CD4-positive, alpha-beta T cell (primary cell): ENCODE results near the gene ITIH6. TPM values are rescaled to one million over a fixed set of nuclear protein-coding genes. Genes with fewer than 3 reads are reported as not detected.

Source experiments
- ATAC-seq: fragments of 200-7000 bp; cut with Tn5 transposase; one replicate; pipeline ENCODE4 v1.10.0; 2022; ENCODE audit warnings: mild to moderate bottlenecking; ENCODE audit not compliant: poor library complexity
- CTCF ChIA-PET: fragments of 350-600 bp; sonication (Branson Sonifier 250); formaldehyde crosslinking; loops from one replicate; lab custom pipeline; 2021; ENCODE audit warnings: antibody characterized with exemption, inconsistent platforms; lab: Charles Lee
- POLR2A ChIA-PET: fragments of 350-600 bp; sonication (Branson Sonifier 250); formaldehyde crosslinking; loops from one replicate; lab custom pipeline; 2021; ENCODE audit warnings: antibody characterized with exemption, inconsistent platforms; lab: Charles Lee
- DNase-seq, 14 experiments: peaks; one replicate each; pipeline ENCODE4 v3.0.0-alpha.2; 2013 to 2020; ENCODE audit warnings: mixed read lengths in 2 of 14
- H3K27ac ChIP-seq, 2 donors: one replicate each; pipeline versions ENCODE4 v1.5.1 to v1.7.0; 2013; ENCODE audit warnings: low read length in 2 of 2, low read depth in 1 of 2, mild to moderate bottlenecking in 1 of 2
- H3K27me3 ChIP-seq, 2 experiments: 1 replicate in 1 of 2; 2 replicates in 1 of 2; pipeline versions ENCODE4 v1.6.1 to v1.7.0; 2013; ENCODE audit warnings: low read length in 2 of 2, control low read depth in 1 of 2, mild to moderate bottlenecking in 1 of 2, moderate library complexity in 1 of 2; ENCODE audit not compliant: insufficient read depth in 2 of 2, control insufficient read depth in 1 of 2
- H3K36me3 ChIP-seq: one replicate; pipeline ENCODE4 v1.6.1; 2013; ENCODE audit warnings: low read length, control low read depth; ENCODE audit not compliant: insufficient read depth
- H3K4me1 ChIP-seq: one replicate; pipeline ENCODE4 v1.6.1; 2013; ENCODE audit warnings: low read length, control low read depth; ENCODE audit not compliant: insufficient read depth
- H3K4me3 ChIP-seq: one replicate; pipeline ENCODE4 v1.5.1; 2013; ENCODE audit warnings: mild to moderate bottlenecking, low read length, moderate library complexity
- H3K9me3 ChIP-seq, 2 experiments: 1 replicate in 1 of 2; 2 replicates in 1 of 2; pipeline versions ENCODE4 v1.6.1 to v1.7.0; 2013; ENCODE audit warnings: low read length in 2 of 2, mild to moderate bottlenecking in 2 of 2, control low read depth in 1 of 2, moderate library complexity in 1 of 2; ENCODE audit not compliant: control insufficient read depth in 1 of 2, insufficient read depth in 1 of 2
- H3K27ac Mint-ChIP-seq: one replicate; pipeline ENCODE4 v1.8.0; 2020; ENCODE audit warnings: mixed read lengths
- H3K27me3 Mint-ChIP-seq: one replicate; pipeline ENCODE4 v1.8.0; 2021; ENCODE audit warnings: mixed read lengths
- H3K36me3 Mint-ChIP-seq: one replicate; pipeline ENCODE4 v1.8.0; 2021; ENCODE audit warnings: low read depth, mixed read lengths
- H3K4me1 Mint-ChIP-seq: one replicate; pipeline ENCODE4 v1.8.0; 2021; ENCODE audit warnings: low read depth, mixed read lengths
- H3K4me3 Mint-ChIP-seq: one replicate; pipeline ENCODE4 v1.8.0; 2020; ENCODE audit warnings: mild to moderate bottlenecking, mixed read lengths
- H3K9me3 Mint-ChIP-seq: one replicate; pipeline ENCODE4 v1.8.0; 2020; ENCODE audit warnings: mixed read lengths
- intact Hi-C, 2 experiments: fragments of 100-400 bp; cut with DNase I in 1 of 2; cut with micrococcal nuclease in 1 of 2; formaldehyde crosslinking; loops; one replicate each; pipeline versions ENCODE4 v1.15.1 to v1.9.0; 2023 to 2025; cut with DNase I, micrococcal nuclease
- total RNA-seq, 174 experiments: library from RNA in 2 of 174; stranded (reverse) in 2 of 174; gene quantifications; one replicate each; pipeline ENCODE4 v1.2.3 and lab custom pipeline; 2021 to 2026
- TF ChIP-seq, protein P1 (sequence below): fragments of 200-600 bp; IDR thresholded peaks from one replicate; pipeline ENCODE4 v1.8.0; 2022; ENCODE audit warnings: antibody characterized with exemption, mild to moderate bottlenecking

The ITIH6 gene
- total RNA-seq, 2 experiments from 2014 or later = not detected

DNA sequence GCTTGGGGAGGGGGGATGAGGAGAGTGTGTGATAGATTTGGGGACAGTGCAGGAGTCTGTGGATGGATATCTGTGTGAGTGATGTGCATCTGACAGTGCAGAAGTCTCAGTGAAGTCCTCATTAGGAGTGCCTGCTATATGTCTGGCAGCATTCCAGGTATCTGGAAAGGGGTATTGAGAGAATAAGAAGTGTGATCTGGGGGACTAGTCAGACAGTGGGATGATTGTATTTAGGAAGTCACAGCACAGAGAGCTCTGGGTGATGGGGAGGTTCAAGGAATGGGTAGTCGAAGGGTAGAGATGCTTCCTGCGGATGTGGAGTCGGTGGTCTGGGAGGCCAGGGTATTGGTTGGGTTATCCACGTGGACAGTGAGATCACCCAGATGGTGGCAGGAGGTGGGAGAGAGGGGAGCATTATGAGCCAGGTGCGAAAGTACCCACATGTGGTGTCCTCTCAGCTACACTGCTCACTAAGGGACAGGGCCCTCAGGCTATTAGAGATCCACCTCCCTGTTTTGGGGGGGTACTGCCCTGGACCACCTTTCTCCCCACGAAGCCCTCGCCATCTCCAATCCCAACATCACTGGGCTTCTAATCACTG lies 19.3 kb upstream of the ITIH6 start:
- Histone ChIP-seq H3K4me3 (no peak overlapping the region), H3K4me1 (no peaks in the 10 kb centered on the region), H3K36me3 (peaks cover 40% of the 10 kb centered on the region), H3K27me3 (no peaks in the 10 kb centered on the region), H3K9me3 (no peaks in the 10 kb centered on the region), H3K27ac (no peak overlapping the region)
- ChIA-PET POLR2A (no interaction called here), CTCF (no interaction called here)
- ATAC-seq = peak; percentile 37
- H3K36me3 Mint-ChIP-seq = peaks cover 42% of the 10 kb centered on the region
- no peak for DNase-seq
- no peaks in the 10 kb centered on the region for H3K27me3 Mint-ChIP-seq
- TF ChIP-seq, protein P1, sequence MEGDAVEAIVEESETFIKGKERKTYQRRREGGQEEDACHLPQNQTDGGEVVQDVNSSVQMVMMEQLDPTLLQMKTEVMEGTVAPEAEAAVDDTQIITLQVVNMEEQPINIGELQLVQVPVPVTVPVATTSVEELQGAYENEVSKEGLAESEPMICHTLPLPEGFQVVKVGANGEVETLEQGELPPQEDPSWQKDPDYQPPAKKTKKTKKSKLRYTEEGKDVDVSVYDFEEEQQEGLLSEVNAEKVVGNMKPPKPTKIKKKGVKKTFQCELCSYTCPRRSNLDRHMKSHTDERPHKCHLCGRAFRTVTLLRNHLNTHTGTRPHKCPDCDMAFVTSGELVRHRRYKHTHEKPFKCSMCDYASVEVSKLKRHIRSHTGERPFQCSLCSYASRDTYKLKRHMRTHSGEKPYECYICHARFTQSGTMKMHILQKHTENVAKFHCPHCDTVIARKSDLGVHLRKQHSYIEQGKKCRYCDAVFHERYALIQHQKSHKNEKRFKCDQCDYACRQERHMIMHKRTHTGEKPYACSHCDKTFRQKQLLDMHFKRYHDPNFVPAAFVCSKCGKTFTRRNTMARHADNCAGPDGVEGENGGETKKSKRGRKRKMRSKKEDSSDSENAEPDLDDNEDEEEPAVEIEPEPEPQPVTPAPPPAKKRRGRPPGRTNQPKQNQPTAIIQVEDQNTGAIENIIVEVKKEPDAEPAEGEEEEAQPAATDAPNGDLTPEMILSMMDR = no peak
- intact Hi-C loops = no loop called here
- H3K4me3 Mint-ChIP-seq = no peak overlapping the region
- H3K9me3 Mint-ChIP-seq = no peaks in the 10 kb centered on the region
- peaks cover 8% of the 10 kb centered on the region for H3K4me1 Mint-ChIP-seq
- peak overlapping the region; percentile 12 for H3K27ac Mint-ChIP-seq

DNA sequence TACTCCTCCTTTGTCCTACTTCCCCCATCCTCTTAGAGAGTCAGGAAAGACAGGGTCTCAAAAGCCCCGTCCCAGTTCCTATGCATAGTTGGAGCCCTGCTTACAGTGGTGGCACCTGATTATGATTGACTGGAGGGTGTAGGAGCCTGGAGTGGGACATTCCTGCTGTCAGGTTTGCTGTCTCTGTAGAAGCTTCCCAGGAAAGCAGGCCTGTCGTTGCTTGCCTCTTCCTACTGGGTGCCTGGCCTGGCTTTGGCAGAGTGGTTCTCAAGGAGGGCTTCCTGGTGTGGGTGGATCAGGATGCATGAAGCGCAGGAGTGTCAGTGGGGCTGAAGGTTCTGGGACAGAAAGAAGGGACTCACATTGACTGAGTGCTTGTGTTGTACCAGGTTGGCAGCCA lies 14.3 kb upstream of the ITIH6 start:
- Histone ChIP-seq H3K27ac (no peak overlapping the region), H3K36me3 (peaks cover 64% of the 10 kb centered on the region), H3K4me1 (peaks cover 25% of the 10 kb centered on the region), H3K9me3 (no peaks in the 10 kb centered on the region), H3K4me3 (no peak overlapping the region), H3K27me3 (no peaks in the 10 kb centered on the region)
- Mint-ChIP-seq H3K27me3 (no peaks in the 10 kb centered on the region), H3K36me3 (peaks cover 75% of the 10 kb centered on the region), H3K4me1 (peaks cover 20% of the 10 kb centered on the region), H3K27ac (no peak overlapping the region), H3K9me3 (no peaks in the 10 kb centered on the region), H3K4me3 (no peak overlapping the region)
- POLR2A ChIA-PET = interaction anchor here (1.5 kb wide), 1 partner anchor 173 kb away, joined by 6 read pairs; no protein-coding TSS in a partner anchor
- no peak for ATAC-seq
- intact Hi-C loops = no loop called here
- DNase-seq = no peak
- TF ChIP-seq, protein P1 = no peak
- CTCF ChIA-PET = no interaction called here

- Histone ChIP-seq H3K27ac (no peak overlapping the region), H3K27me3 (no peaks in the 10 kb centered on the region), H3K4me3 (no peak overlapping the region), H3K4me1 (peaks cover 25% of the 10 kb centered on the region), H3K36me3 (peaks cover 64% of the 10 kb centered on the region), H3K9me3 (no peaks in the 10 kb centered on the region)
- Mint-ChIP-seq H3K27me3 (no peaks in the 10 kb centered on the region), H3K4me3 (peak overlapping the region; percentile 65), H3K9me3 (no peaks in the 10 kb centered on the region), H3K27ac (peak overlapping the region; percentile 30), H3K4me1 (peaks cover 24% of the 10 kb centered on the region), H3K36me3 (peaks cover 71% of the 10 kb centered on the region)
- intact Hi-C loops = no loop called here
- CTCF ChIA-PET = interaction anchor here (0.8 kb wide), 1 partner anchor 350 kb away, joined by 3 read pairs; no protein-coding TSS in a partner anchor
- DNase-seq = no peak
- TF ChIP-seq, protein P1 = no peak
- ATAC-seq = no peak
- POLR2A ChIA-PET = interaction anchor here (0.8 to 1.5 kb wide), 2 partner anchors 172 to 1730 kb away, joined by 4 to 6 read pairs; partner anchors contain the start of gene TSPYL2
Observed at GRCh38 chrX:54811301-54811885, 13.3 kb upstream of the ITIH6 start.
